ENCODE results near the gene TTC13. TPM values are rescaled to one million over a fixed set of nuclear protein-coding genes. Genes with fewer than 3 reads are reported as not detected.

The TTC13 gene
- total and polyA plus RNA-seq, 2 of the 4 experiments (the other 2 are of a cell fraction), result 6.1 to 9.1 TPM

- H2BK120ac ChIP-seq (ENCODE audit: low read depth, low read length), result peak overlapping the region; percentile 85
- H3K4me2 ChIP-seq (ENCODE audit: low read depth, low read length), result peak overlapping the region; percentile 93
- peak overlapping the region; percentile 95 for H3K4ac ChIP-seq (ENCODE audit: low read depth, low read length)
- no peaks in the 10 kb centered on the region for H3K27me3 ChIP-seq (ENCODE audit: control insufficient read depth, insufficient read depth, low read length)
- no peak for ATAC-seq (ENCODE audit: low read depth)
- peaks cover 50% of the 10 kb centered on the region for H4K20me1 ChIP-seq (ENCODE audit: insufficient read depth, low read length)
- ChIA-PET POLR2A (ENCODE audit: unreplicated experiment) (interaction anchor here (0.7 kb wide), 1 partner anchor 12 kb away, joined by 3 read pairs; no protein-coding TSS in a partner anchor), CTCF (interaction anchor here (1.4 kb wide), 2 partner anchors 54 to 68 kb away, joined by 3 to 4 read pairs; no protein-coding TSS in a partner anchor)
- H3K18ac ChIP-seq (ENCODE audit: low read depth, low read length), result peak overlapping the region; percentile 91
- H2AK9ac ChIP-seq (replicated peaks; ENCODE audit: low read depth, low read length, poor library complexity), result no peak overlapping the region
- DNase-seq, result no peak
- peak overlapping the region; percentile 85 for H4K5ac ChIP-seq (ENCODE audit: low read depth, low read length)
- H3K36me3 ChIP-seq (ENCODE audit: control insufficient read depth, insufficient read depth, low read length), result peaks cover 12% of the 10 kb centered on the region
- peak overlapping the region; percentile 94 for H3K14ac ChIP-seq (replicated peaks; ENCODE audit: low read depth, low read length)
- H4K8ac ChIP-seq (ENCODE audit: low read depth in 2 of 2, low read length in 2 of 2), result peak overlapping the region; percentile 6 to 76; a peak in 3 of 4 replicates
- peaks cover 18 to 66% of the 10 kb centered on the region in 2 experiments for H3K79me1 ChIP-seq (ENCODE audit: low read depth in 1 of 2, low read length in 2 of 2)
- no peaks in the 10 kb centered on the region for H3K9me3 ChIP-seq (ENCODE audit: control insufficient read depth, insufficient read depth, low read length)
- H2BK20ac ChIP-seq (ENCODE audit: low read depth, low read length), result peak overlapping the region; percentile 15; the same call in 1 of the 2 replicates
- peak overlapping the region; percentile 95 for H2BK5ac ChIP-seq (ENCODE audit: low read depth, low read length, poor library complexity, severe bottlenecking)
- H3K23ac ChIP-seq (ENCODE audit: low read depth, low read length), result peak overlapping the region; percentile 99
- peaks cover 25% of the 10 kb centered on the region for H3K9me1 ChIP-seq (ENCODE audit: insufficient read depth, low read length)
- intact Hi-C loops (cut with micrococcal nuclease) (loop anchor here (1.0 to 5.0 kb wide), 4 partner anchors 51 to 344 kb away; partner anchors contain the start of gene FAM89A), dilution Hi-C loops (cut with HindIII; ENCODE audit: low sequenced_read_pairs, unreplicated experiment) (no loop called here), in situ Hi-C loops (cut with MboI; ENCODE audit: low sequenced_read_pairs) (loop anchor here (25.0 kb wide), 1 partner anchor 779 kb away; no protein-coding TSS in a partner anchor)
- BruUV-seq (replicated peaks), result no TSS peak
- peak overlapping the region; percentile 87; the same call in 1 of the 2 replicates for H4K91ac ChIP-seq (ENCODE audit: insufficient read depth, low read depth, low read length)
- peak overlapping the region; percentile 100 for H3K27ac ChIP-seq (ENCODE audit: insufficient read depth, low read length)
- H3K56ac ChIP-seq (ENCODE audit: extremely low read depth, insufficient read depth, low read length), result peak overlapping the region; percentile 94
- peak overlapping the region; percentile 100 for H3K4me3 ChIP-seq (ENCODE audit: insufficient read depth, low read depth, low read length)
- peak overlapping the region; percentile 100 for H3K9ac ChIP-seq (ENCODE audit: low read depth, low read length)
- 22% methylated on average over 4 of the region's 9 CpGs; no CpG with 5 or more reads in 1 of the 2 experiments for WGBS, 2 experiments (ENCODE audit: extremely low coverage in 2 of 2, insufficient read length in 1 of 2)
- H2AFZ ChIP-seq (replicated peaks; ENCODE audit: low read length, poor library complexity), result no peak overlapping the region
- H2BK15ac ChIP-seq (ENCODE audit: low read depth, low read length), result no peak overlapping the region; the same call in 2 of the 3 replicates
- H2AK5ac ChIP-seq (ENCODE audit: low read depth, low read length), result peak overlapping the region; percentile 56; the same call in 1 of the 2 replicates
- H3K4me1 ChIP-seq (ENCODE audit: control insufficient read depth, insufficient read depth, low read length), result peaks cover 35% of the 10 kb centered on the region
- TF ChIP-seq RFX5 (IDR thresholded peaks at IDR 0.05; ENCODE audit: low read depth, low read length) (no peak), CHD1 (IDR thresholded peaks at IDR 0.05; ENCODE audit: low read depth, low read length) (no peak), MAFK (IDR thresholded peaks at IDR 0.05; ENCODE audit: low read depth, low read length) (no peak), CTCF (conservative IDR thresholded peaks at IDR 0.05; ENCODE audit: low read depth, low read length) (no peak), BHLHE40 (IDR thresholded peaks at IDR 0.05; ENCODE audit: low read depth, low read length) (no peak), CEBPB (IDR thresholded peaks at IDR 0.05; ENCODE audit: low read depth, low read length) (no peak), POLR2A (IDR thresholded peaks at IDR 0.05; ENCODE audit: low read depth, low read length) (no peak), MAZ (IDR thresholded peaks at IDR 0.05; ENCODE audit: borderline replicate concordance, low read depth, low read length) (no peak), RAD21 (IDR thresholded peaks at IDR 0.05; ENCODE audit: low read length) (no peak), MXI1 (IDR thresholded peaks at IDR 0.05; ENCODE audit: borderline replicate concordance, low read depth, low read length) (no peak), USF2 (IDR thresholded peaks at IDR 0.05; ENCODE audit: low read depth, low read length) (no peak), NFE2L2 (IDR thresholded peaks at IDR 0.05; ENCODE audit: low read depth, low read length) (no peak)
- TF ChIP-seq, protein P1, sequence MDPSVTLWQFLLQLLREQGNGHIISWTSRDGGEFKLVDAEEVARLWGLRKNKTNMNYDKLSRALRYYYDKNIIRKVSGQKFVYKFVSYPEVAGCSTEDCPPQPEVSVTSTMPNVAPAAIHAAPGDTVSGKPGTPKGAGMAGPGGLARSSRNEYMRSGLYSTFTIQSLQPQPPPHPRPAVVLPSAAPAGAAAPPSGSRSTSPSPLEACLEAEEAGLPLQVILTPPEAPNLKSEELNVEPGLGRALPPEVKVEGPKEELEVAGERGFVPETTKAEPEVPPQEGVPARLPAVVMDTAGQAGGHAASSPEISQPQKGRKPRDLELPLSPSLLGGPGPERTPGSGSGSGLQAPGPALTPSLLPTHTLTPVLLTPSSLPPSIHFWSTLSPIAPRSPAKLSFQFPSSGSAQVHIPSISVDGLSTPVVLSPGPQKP (IDR thresholded peaks at IDR 0.05; ENCODE audit: borderline replicate concordance, low read depth, low read length), result no peak
These were observed 112.2 kb downstream of the TTC13 start for GRCh38 chr1:230866171-230867070.
